HUES6 (cell line): ENCODE data around the gene ZNF343.

Experiments
- H3K27ac ChIP-seq: 2 replicates; pipeline ENCODE4 v1.7.0; 2013; ENCODE audit warnings: low read depth, mild to moderate bottlenecking, low read length, inconsistent platforms
- H3K27me3 ChIP-seq: 2 replicates; pipeline ENCODE4 v1.6.1; 2013; ENCODE audit warnings: low read length; ENCODE audit not compliant: control insufficient read depth, insufficient read depth
- H3K36me3 ChIP-seq: 2 replicates; pipeline ENCODE4 v1.6.1; 2013; ENCODE audit warnings: low read length; ENCODE audit not compliant: control insufficient read depth, insufficient read depth
- H3K4me1 ChIP-seq: 2 replicates; pipeline ENCODE4 v1.6.1; 2013; ENCODE audit warnings: low read length; ENCODE audit not compliant: control insufficient read depth, insufficient read depth
- H3K4me3 ChIP-seq: 2 replicates; pipeline ENCODE4 v1.5.1; 2013; ENCODE audit warnings: low read depth, low read length
- H3K9ac ChIP-seq: one replicate; pipeline ENCODE4 v1.6.1; 2013; ENCODE audit warnings: mild to moderate bottlenecking, low read length
- H3K9me3 ChIP-seq: 2 replicates; pipeline ENCODE4 v1.6.1; 2013; ENCODE audit warnings: low read depth, low read length; ENCODE audit not compliant: control insufficient read depth, insufficient read depth

The ZNF343 gene

GRCh38 chr20:2508631-2509467, at the start of gene ZNF343:
Gene ZNF343, minus strand, starts transcription at chr20:2508915. Its CDS starts 15,020 bp downstream, at chr20:2493895.
- H3K9ac ChIP-seq = peak within 1 kb of the TSS; percentile 81
- H3K36me3 ChIP-seq = no peaks in the 10 kb centered on the region
- peak within 1 kb of the TSS; percentile 72 for H3K4me3 ChIP-seq
- no peaks in the 10 kb centered on the region for H3K9me3 ChIP-seq
- peaks cover 11% of the 10 kb centered on the region; the same call in 1 of the 2 replicates for H3K4me1 ChIP-seq
- H3K27ac ChIP-seq = peak within 1 kb of the TSS; percentile 83
- H3K27me3 ChIP-seq = peaks cover 57% of the 10 kb centered on the region

- no peaks in the 10 kb centered on the region for H3K36me3 ChIP-seq
- peaks cover 87% of the 10 kb centered on the region for H3K27me3 ChIP-seq
- H3K9me3 ChIP-seq = no peaks in the 10 kb centered on the region
- H3K27ac ChIP-seq = no peak overlapping the region
- no peak overlapping the region for H3K9ac ChIP-seq
- peak overlapping the region; percentile 52 for H3K4me3 ChIP-seq
- H3K4me1 ChIP-seq = no peaks in the 10 kb centered on the region
Measured at GRCh38 chr20:2557873-2558580, 49.3 kb upstream of the ZNF343 start.

GRCh38 chr20:2545594-2545993, 36.9 kb upstream of the ZNF343 start:
- Histone ChIP-seq H3K27ac (no peak overlapping the region), H3K9me3 (no peaks in the 10 kb centered on the region), H3K36me3 (no peaks in the 10 kb centered on the region), H3K27me3 (peaks cover 35% of the 10 kb centered on the region), H3K9ac (no peak overlapping the region), H3K4me3 (no peak overlapping the region), H3K4me1 (no peaks in the 10 kb centered on the region)

GRCh38 chr20:2544211-2544610, 35.5 kb upstream of the ZNF343 start:
- H3K9ac ChIP-seq = no peak overlapping the region
- H3K4me1 ChIP-seq = no peaks in the 10 kb centered on the region
- H3K27ac ChIP-seq = no peak overlapping the region
- H3K4me3 ChIP-seq = no peak overlapping the region
- no peaks in the 10 kb centered on the region for H3K36me3 ChIP-seq
- peaks cover 29% of the 10 kb centered on the region for H3K27me3 ChIP-seq
- H3K9me3 ChIP-seq = no peaks in the 10 kb centered on the region

- peaks cover 36% of the 10 kb centered on the region for H3K27me3 ChIP-seq
- H3K9ac ChIP-seq = no peak overlapping the region
Measured at GRCh38 chr20:2542361-2542760, 33.6 kb upstream of the ZNF343 start.

GRCh38 chr20:2541940-2542339, 33.2 kb upstream of the ZNF343 start:
- H3K36me3 ChIP-seq = no peaks in the 10 kb centered on the region
- no peak overlapping the region for H3K4me3 ChIP-seq
- no peak overlapping the region for H3K9ac ChIP-seq
- H3K27ac ChIP-seq = no peak overlapping the region
- H3K4me1 ChIP-seq = no peaks in the 10 kb centered on the region
- H3K27me3 ChIP-seq = peaks cover 36% of the 10 kb centered on the region
- H3K9me3 ChIP-seq = no peaks in the 10 kb centered on the region

More at GRCh38 chr20:2542361-2542760, 33.6 kb upstream of the ZNF343 start:
- Histone ChIP-seq H3K36me3 (no peaks in the 10 kb centered on the region), H3K27ac (no peak overlapping the region), H3K4me3 (no peak overlapping the region), H3K9me3 (no peaks in the 10 kb centered on the region), H3K4me1 (no peaks in the 10 kb centered on the region)

GRCh38 chr20:2538931-2539720, 30.4 kb upstream of the ZNF343 start:
- no peaks in the 10 kb centered on the region for H3K36me3 ChIP-seq
- H3K4me1 ChIP-seq = peaks cover 11% of the 10 kb centered on the region; the same call in 1 of the 2 replicates
- H3K27me3 ChIP-seq = peaks cover 32% of the 10 kb centered on the region
- H3K27ac ChIP-seq = no peak overlapping the region
- no peaks in the 10 kb centered on the region for H3K9me3 ChIP-seq
- no peak overlapping the region for H3K9ac ChIP-seq
- no peak overlapping the region for H3K4me3 ChIP-seq

GRCh38 chr20:2538356-2538755, 29.6 kb upstream of the ZNF343 start:
- Histone ChIP-seq H3K4me1 (peaks cover 15% of the 10 kb centered on the region; the same call in 1 of the 2 replicates), H3K27me3 (peaks cover 40% of the 10 kb centered on the region), H3K9me3 (no peaks in the 10 kb centered on the region), H3K4me3 (no peak overlapping the region), H3K36me3 (no peaks in the 10 kb centered on the region), H3K9ac (no peak overlapping the region), H3K27ac (no peak overlapping the region)

GRCh38 chr20:2537101-2537500, 28.4 kb upstream of the ZNF343 start:
- Histone ChIP-seq H3K27ac (no peak overlapping the region), H3K27me3 (peaks cover 43% of the 10 kb centered on the region), H3K36me3 (no peaks in the 10 kb centered on the region), H3K9me3 (no peaks in the 10 kb centered on the region), H3K4me3 (no peak overlapping the region), H3K9ac (no peak overlapping the region), H3K4me1 (peaks cover 15% of the 10 kb centered on the region; the same call in 1 of the 2 replicates)

GRCh38 chr20:2536560-2536986, 27.9 kb upstream of the ZNF343 start, which contains the start of gene TMC2:
Gene TMC2, plus strand, starts transcription at chr20:2536573. Its CDS starts 49 bp downstream, at chr20:2536622.
- H3K9ac ChIP-seq = no peak within 1 kb of the TSS
- H3K27me3 ChIP-seq = peaks cover 44% of the 10 kb centered on the region
- no peak within 1 kb of the TSS for H3K4me3 ChIP-seq
- no peaks in the 10 kb centered on the region for H3K9me3 ChIP-seq
- no peak within 1 kb of the TSS for H3K27ac ChIP-seq
- no peaks in the 10 kb centered on the region for H3K36me3 ChIP-seq
- peaks cover 15% of the 10 kb centered on the region; the same call in 1 of the 2 replicates for H3K4me1 ChIP-seq
